ENCODE measurements around the gene NAA10. TPM values are rescaled to one million over a fixed set of nuclear protein-coding genes. Genes with fewer than 3 reads are reported as not detected.

The NAA10 gene
- polyA plus RNA-seq, 1 donor from 2014 or later: 117 TPM

DNA sequence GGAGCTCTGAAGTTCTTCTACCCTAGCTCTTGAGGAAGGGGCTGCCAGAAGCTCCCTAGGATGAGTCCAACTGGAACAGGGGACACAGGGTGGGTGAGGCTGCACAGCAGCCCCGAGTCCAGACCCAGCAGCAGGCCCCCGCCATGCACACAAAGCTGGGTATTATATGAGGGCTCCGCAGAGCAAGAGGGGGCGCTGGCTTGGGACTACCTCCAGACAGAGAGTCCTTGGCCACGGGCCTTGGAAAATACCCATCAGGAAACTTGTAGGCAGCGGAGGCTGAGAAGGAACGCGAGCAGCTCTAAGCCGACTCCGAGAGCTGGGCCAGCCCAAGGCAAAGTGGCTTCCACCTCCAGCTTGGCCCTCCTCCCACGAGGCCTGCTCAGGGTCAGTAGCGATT, 28.7 kb upstream of the NAA10 start:
- no peak overlapping the region for H3K4me2 ChIP-seq (ENCODE audit: low read length)
- no peak overlapping the region for H3K9ac ChIP-seq (ENCODE audit: low read length)
- no peak overlapping the region for H3K4me3 ChIP-seq (ENCODE audit: low read length)
- peaks cover 33% of the 10 kb centered on the region for H3K79me2 ChIP-seq (replicated peaks; ENCODE audit: insufficient read depth, low read length)
- H3K9me3 ChIP-seq (ENCODE audit: low read length): no peaks in the 10 kb centered on the region
- no peak overlapping the region for H2AFZ ChIP-seq (ENCODE audit: low read depth, low read length)
- no peaks in the 10 kb centered on the region for H3F3A ChIP-seq (ENCODE audit: insufficient read depth, low read length, poor library complexity, severe bottlenecking)
- TF ChIP-seq POLR2AphosphoS5 (IDR thresholded peaks at IDR 0.05) (no peak), EP300 (conservative IDR thresholded peaks at IDR 0.05; ENCODE audit: poor library complexity, severe bottlenecking) (no peak), TAF1 (IDR thresholded peaks at IDR 0.05; ENCODE audit: low read depth) (no peak), MXI1 (conservative IDR thresholded peaks at IDR 0.05; ENCODE audit: poor library complexity, severe bottlenecking) (no peak), RAD21 (conservative IDR thresholded peaks at IDR 0.05) (no peak)
- TF ChIP-seq, protein P1, sequence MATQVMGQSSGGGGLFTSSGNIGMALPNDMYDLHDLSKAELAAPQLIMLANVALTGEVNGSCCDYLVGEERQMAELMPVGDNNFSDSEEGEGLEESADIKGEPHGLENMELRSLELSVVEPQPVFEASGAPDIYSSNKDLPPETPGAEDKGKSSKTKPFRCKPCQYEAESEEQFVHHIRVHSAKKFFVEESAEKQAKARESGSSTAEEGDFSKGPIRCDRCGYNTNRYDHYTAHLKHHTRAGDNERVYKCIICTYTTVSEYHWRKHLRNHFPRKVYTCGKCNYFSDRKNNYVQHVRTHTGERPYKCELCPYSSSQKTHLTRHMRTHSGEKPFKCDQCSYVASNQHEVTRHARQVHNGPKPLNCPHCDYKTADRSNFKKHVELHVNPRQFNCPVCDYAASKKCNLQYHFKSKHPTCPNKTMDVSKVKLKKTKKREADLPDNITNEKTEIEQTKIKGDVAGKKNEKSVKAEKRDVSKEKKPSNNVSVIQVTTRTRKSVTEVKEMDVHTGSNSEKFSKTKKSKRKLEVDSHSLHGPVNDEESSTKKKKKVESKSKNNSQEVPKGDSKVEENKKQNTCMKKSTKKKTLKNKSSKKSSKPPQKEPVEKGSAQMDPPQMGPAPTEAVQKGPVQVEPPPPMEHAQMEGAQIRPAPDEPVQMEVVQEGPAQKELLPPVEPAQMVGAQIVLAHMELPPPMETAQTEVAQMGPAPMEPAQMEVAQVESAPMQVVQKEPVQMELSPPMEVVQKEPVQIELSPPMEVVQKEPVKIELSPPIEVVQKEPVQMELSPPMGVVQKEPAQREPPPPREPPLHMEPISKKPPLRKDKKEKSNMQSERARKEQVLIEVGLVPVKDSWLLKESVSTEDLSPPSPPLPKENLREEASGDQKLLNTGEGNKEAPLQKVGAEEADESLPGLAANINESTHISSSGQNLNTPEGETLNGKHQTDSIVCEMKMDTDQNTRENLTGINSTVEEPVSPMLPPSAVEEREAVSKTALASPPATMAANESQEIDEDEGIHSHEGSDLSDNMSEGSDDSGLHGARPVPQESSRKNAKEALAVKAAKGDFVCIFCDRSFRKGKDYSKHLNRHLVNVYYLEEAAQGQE (IDR thresholded peaks at IDR 0.05; ENCODE audit: borderline replicate concordance): no peak
- TF ChIP-seq, protein P2, sequence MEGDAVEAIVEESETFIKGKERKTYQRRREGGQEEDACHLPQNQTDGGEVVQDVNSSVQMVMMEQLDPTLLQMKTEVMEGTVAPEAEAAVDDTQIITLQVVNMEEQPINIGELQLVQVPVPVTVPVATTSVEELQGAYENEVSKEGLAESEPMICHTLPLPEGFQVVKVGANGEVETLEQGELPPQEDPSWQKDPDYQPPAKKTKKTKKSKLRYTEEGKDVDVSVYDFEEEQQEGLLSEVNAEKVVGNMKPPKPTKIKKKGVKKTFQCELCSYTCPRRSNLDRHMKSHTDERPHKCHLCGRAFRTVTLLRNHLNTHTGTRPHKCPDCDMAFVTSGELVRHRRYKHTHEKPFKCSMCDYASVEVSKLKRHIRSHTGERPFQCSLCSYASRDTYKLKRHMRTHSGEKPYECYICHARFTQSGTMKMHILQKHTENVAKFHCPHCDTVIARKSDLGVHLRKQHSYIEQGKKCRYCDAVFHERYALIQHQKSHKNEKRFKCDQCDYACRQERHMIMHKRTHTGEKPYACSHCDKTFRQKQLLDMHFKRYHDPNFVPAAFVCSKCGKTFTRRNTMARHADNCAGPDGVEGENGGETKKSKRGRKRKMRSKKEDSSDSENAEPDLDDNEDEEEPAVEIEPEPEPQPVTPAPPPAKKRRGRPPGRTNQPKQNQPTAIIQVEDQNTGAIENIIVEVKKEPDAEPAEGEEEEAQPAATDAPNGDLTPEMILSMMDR (IDR thresholded peaks at IDR 0.05; ENCODE audit: poor library complexity, severe bottlenecking): no peak
- H3K27me3 ChIP-seq (ENCODE audit: insufficient read depth, low read depth, low read length): no peaks in the 10 kb centered on the region
- H3K9me2 ChIP-seq (ENCODE audit: insufficient read depth, low read length): no peaks in the 10 kb centered on the region
- H3K27ac ChIP-seq (ENCODE audit: low read length): no peak overlapping the region
- H3K36me3 ChIP-seq (ENCODE audit: insufficient read depth, low read length): no peaks in the 10 kb centered on the region
- no peaks in the 10 kb centered on the region for H4K20me1 ChIP-seq (ENCODE audit: insufficient read depth)

DNA sequence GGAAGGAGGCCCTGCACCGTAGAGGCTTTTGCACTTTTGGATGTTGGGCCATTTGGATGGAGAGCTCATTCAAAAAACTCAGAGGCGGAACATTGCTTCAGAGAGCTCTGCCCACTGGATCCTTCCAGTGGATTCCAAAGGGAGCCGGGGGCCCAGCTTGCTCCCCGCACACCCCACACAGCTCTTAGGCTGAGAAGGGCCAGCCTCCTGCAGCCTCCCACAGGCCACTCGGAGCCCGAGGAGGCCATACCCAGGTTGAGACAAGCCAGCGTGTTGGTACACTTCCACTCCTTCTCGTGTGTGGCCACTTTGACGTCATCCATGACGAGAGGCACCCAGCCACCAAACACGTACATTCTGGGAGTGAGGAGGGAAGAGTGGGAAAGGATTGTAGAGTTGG, 26.5 kb upstream of the NAA10 start:
- H3F3A ChIP-seq (ENCODE audit: insufficient read depth, low read length, poor library complexity, severe bottlenecking): no peaks in the 10 kb centered on the region
- no peaks in the 10 kb centered on the region for H3K36me3 ChIP-seq (ENCODE audit: insufficient read depth, low read length)
- TF ChIP-seq EZH2 (IDR thresholded peaks at IDR 0.05; ENCODE audit: borderline replicate concordance, insufficient read depth, low read length, poor library complexity, severe bottlenecking): no peak
- TF ChIP-seq MXI1 (conservative IDR thresholded peaks at IDR 0.05; ENCODE audit: poor library complexity, severe bottlenecking): no peak
- TF ChIP-seq, protein P1 (IDR thresholded peaks at IDR 0.05; ENCODE audit: borderline replicate concordance): no peak
- TF ChIP-seq SMC3 (conservative IDR thresholded peaks at IDR 0.05; ENCODE audit: poor library complexity): no peak
- no peak for TF ChIP-seq POLR2AphosphoS5 (IDR thresholded peaks at IDR 0.05)
- no peak for TF ChIP-seq EP300 (conservative IDR thresholded peaks at IDR 0.05; ENCODE audit: poor library complexity, severe bottlenecking)
- TF ChIP-seq TAF1 (IDR thresholded peaks at IDR 0.05; ENCODE audit: low read depth): no peak
- TF ChIP-seq, protein P2 (IDR thresholded peaks at IDR 0.05; ENCODE audit: poor library complexity, severe bottlenecking): no peak
- TF ChIP-seq RAD21 (conservative IDR thresholded peaks at IDR 0.05): no peak
- no peak overlapping the region for H3K27ac ChIP-seq (ENCODE audit: low read length)
- no peak overlapping the region for H2AFZ ChIP-seq (ENCODE audit: low read depth, low read length)
- no peaks in the 10 kb centered on the region for H3K27me3 ChIP-seq (ENCODE audit: insufficient read depth, low read depth, low read length)
- H3K4me3 ChIP-seq (ENCODE audit: low read length): no peak overlapping the region
- H4K20me1 ChIP-seq (ENCODE audit: insufficient read depth): no peaks in the 10 kb centered on the region
- no peak overlapping the region for H3K4me2 ChIP-seq (ENCODE audit: low read length)
- peaks cover 12% of the 10 kb centered on the region for H3K79me2 ChIP-seq (replicated peaks; ENCODE audit: insufficient read depth, low read length)
- H3K9ac ChIP-seq (ENCODE audit: low read length): no peak overlapping the region
- no peaks in the 10 kb centered on the region for H3K9me2 ChIP-seq (ENCODE audit: insufficient read depth, low read length)
- no peaks in the 10 kb centered on the region for H3K9me3 ChIP-seq (ENCODE audit: low read length)
